Panc1 (cell line): ENCODE results near the gene KCNAB2. TPM values are rescaled to one million over a fixed set of nuclear protein-coding genes. Genes with fewer than 3 reads are reported as not detected.

Source experiments
- ATAC-seq: fragments of 200-7000 bp; cut with Tn5 transposase; 2 replicates; pipeline ENCODE4 v1.9.1; 2020; ENCODE audit warnings: mild to moderate bottlenecking, moderate library complexity
- BruUV-seq: library from RNA; stranded (reverse); fragments of 400-500 nt; replicated peaks from 2 replicates; lab custom pipeline; 2021; lab: Mats Ljungman, UMichigan
- CTCF ChIA-PET: fragments of 300-600 bp; sonication (Branson Sonifier 250); formaldehyde crosslinking; loops from one replicate; lab custom pipeline; 2022; ENCODE audit warnings: antibody characterized with exemption; lab: Charles Lee
- POLR2A ChIA-PET: fragments of 300-600 bp; sonication (Branson Sonifier 250); formaldehyde crosslinking; loops from one replicate; lab custom pipeline; 2022; ENCODE audit warnings: antibody characterized with exemption; lab: Charles Lee
- DNase-seq: peaks from one replicate; pipeline ENCODE4 v3.0.0-alpha.2; 2010; ENCODE audit warnings: low read depth, low spot score
- H3K27ac ChIP-seq: 2 replicates; pipeline ENCODE4 v1.5.1; 2011; ENCODE audit warnings: mild to moderate bottlenecking, low read length, inconsistent platforms
- H3K27me3 ChIP-seq: fragments of 200-500 bp; sonication (Bioruptor generic); 2 replicates; pipeline ENCODE4 v1.6.0; 2014; ENCODE audit warnings: low read length, inconsistent platforms; ENCODE audit not compliant: control insufficient read depth, insufficient read depth
- H3K36me3 ChIP-seq: fragments of 200-500 bp; sonication (Bioruptor generic); 2 replicates; pipeline ENCODE4 v1.5.1; 2014; ENCODE audit warnings: inconsistent platforms, mild to moderate bottlenecking, low read length, moderate library complexity; ENCODE audit not compliant: control insufficient read depth, insufficient read depth
- H3K4me1 ChIP-seq: 2 replicates; pipeline ENCODE4 v1.5.1; 2011; ENCODE audit warnings: inconsistent platforms, mild to moderate bottlenecking, low read length, moderate library complexity; ENCODE audit not compliant: control insufficient read depth, insufficient read depth
- H3K4me3 ChIP-seq, 2 experiments: 2 replicates each; pipeline ENCODE4 v1.5.1; 2011 to 2012; ENCODE audit warnings: low read depth in 2 of 2, low read length in 2 of 2, mild to moderate bottlenecking in 2 of 2, inconsistent platforms in 1 of 2, moderate library complexity in 1 of 2
- H3K9me3 ChIP-seq: fragments of 200-500 bp; sonication (Bioruptor generic); 2 replicates; pipeline ENCODE4 v1.5.1; 2014; ENCODE audit warnings: low read depth, mild to moderate bottlenecking, inconsistent platforms, low read length, moderate library complexity; ENCODE audit not compliant: control insufficient read depth, insufficient read depth
- POLR2AphosphoS5 ChIP-seq: IDR thresholded peaks from 2 replicates; pipeline ENCODE4 v1.6.1; 2012; ENCODE audit warnings: mild to moderate bottlenecking, low read depth, low read length, moderate library complexity
- SIN3A ChIP-seq: IDR thresholded peaks from 2 replicates; pipeline ENCODE4 v1.6.1; 2012; ENCODE audit warnings: low read depth, mild to moderate bottlenecking, low read length, moderate library complexity, borderline replicate concordance; ENCODE audit not compliant: insufficient read depth
- TCF7L2 ChIP-seq: IDR thresholded peaks from 2 replicates; pipeline ENCODE4 v1.6.1; 2011; ENCODE audit warnings: mild to moderate bottlenecking, low read depth, low read length, inconsistent platforms
- in situ Hi-C: cut with HindIII; loops from 2 replicates; pipeline ENCODE4 v1.10.0; 2016; ENCODE audit warnings: low sequenced_read_pairs, low pct_unique_long_range_greater_than_20kb
- intact Hi-C: fragments of 100-400 bp; cut with micrococcal nuclease; formaldehyde crosslinking; loops from one replicate; pipeline ENCODE4 v1.10.0; 2022; ENCODE audit not compliant: unreplicated experiment
- total RNA-seq: library from RNA; stranded (reverse); gene quantifications from one replicate; pipeline ENCODE4 v1.2.1, GENCODE V29; 2021; ENCODE audit not compliant: unreplicated experiment
- TF ChIP-seq, protein P1 (sequence below), 2 experiments: IDR thresholded peaks; 2 replicates each; pipeline ENCODE4 v1.6.1; 2011 to 2012; ENCODE audit warnings: low read depth in 2 of 2, control low read depth in 1 of 2, low read length in 1 of 2, mild to moderate bottlenecking in 1 of 2, moderate library complexity in 1 of 2; ENCODE audit not compliant: insufficient read depth in 1 of 2
- TF ChIP-seq, protein P2 (sequence below): fragments of 450-650 bp; IDR thresholded peaks from 2 replicates; pipeline ENCODE4 v1.5.1; 2017; ENCODE audit warnings: mild to moderate bottlenecking

KCNAB2 gene
- total RNA-seq, 1 experiment from 2014 or later: 27.6 TPM

DNA sequence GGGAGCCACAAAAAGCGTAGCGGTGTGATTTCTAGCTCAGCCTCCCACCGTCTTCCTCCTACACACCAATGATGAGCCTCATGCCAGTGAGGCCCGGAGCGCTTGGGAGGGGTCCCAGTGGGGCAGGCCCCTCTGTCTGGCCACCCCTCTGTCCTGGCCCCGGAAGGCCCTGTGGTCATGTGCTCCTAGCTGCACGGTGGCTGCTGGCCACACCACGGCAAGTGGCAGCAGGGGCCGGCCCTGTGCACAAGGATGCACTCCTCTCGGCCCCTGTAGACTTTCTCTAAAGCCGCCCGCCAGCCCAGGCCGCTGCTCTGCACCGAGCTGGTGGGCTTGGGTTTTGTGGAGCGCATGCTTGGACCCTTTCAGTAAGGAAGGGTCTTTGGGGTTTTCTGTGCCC is 53.6 kb downstream of the KCNAB2 start:
- peaks cover 9% of the 10 kb centered on the region; the same call in 1 of the 2 replicates for H3K4me1 ChIP-seq
- ATAC-seq (no peak), DNase-seq (no peak)
- no peaks in the 10 kb centered on the region for H3K9me3 ChIP-seq
- POLR2A ChIA-PET: interaction anchor here (0.5 kb wide), 1 partner anchor 361 kb away, joined by 10 read pairs; no protein-coding TSS in a partner anchor
- H3K36me3 ChIP-seq: no peaks in the 10 kb centered on the region; the same call in 1 of the 2 replicates
- TF ChIP-seq TCF7L2: no peak
- TF ChIP-seq, protein P1, sequence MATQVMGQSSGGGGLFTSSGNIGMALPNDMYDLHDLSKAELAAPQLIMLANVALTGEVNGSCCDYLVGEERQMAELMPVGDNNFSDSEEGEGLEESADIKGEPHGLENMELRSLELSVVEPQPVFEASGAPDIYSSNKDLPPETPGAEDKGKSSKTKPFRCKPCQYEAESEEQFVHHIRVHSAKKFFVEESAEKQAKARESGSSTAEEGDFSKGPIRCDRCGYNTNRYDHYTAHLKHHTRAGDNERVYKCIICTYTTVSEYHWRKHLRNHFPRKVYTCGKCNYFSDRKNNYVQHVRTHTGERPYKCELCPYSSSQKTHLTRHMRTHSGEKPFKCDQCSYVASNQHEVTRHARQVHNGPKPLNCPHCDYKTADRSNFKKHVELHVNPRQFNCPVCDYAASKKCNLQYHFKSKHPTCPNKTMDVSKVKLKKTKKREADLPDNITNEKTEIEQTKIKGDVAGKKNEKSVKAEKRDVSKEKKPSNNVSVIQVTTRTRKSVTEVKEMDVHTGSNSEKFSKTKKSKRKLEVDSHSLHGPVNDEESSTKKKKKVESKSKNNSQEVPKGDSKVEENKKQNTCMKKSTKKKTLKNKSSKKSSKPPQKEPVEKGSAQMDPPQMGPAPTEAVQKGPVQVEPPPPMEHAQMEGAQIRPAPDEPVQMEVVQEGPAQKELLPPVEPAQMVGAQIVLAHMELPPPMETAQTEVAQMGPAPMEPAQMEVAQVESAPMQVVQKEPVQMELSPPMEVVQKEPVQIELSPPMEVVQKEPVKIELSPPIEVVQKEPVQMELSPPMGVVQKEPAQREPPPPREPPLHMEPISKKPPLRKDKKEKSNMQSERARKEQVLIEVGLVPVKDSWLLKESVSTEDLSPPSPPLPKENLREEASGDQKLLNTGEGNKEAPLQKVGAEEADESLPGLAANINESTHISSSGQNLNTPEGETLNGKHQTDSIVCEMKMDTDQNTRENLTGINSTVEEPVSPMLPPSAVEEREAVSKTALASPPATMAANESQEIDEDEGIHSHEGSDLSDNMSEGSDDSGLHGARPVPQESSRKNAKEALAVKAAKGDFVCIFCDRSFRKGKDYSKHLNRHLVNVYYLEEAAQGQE (IDR thresholded peaks at IDR 0.05; ENCODE audit: insufficient read depth in 1 of 2, low read depth in 2 of 2, low read length in 1 of 2): no peak
- TF ChIP-seq, protein P2, sequence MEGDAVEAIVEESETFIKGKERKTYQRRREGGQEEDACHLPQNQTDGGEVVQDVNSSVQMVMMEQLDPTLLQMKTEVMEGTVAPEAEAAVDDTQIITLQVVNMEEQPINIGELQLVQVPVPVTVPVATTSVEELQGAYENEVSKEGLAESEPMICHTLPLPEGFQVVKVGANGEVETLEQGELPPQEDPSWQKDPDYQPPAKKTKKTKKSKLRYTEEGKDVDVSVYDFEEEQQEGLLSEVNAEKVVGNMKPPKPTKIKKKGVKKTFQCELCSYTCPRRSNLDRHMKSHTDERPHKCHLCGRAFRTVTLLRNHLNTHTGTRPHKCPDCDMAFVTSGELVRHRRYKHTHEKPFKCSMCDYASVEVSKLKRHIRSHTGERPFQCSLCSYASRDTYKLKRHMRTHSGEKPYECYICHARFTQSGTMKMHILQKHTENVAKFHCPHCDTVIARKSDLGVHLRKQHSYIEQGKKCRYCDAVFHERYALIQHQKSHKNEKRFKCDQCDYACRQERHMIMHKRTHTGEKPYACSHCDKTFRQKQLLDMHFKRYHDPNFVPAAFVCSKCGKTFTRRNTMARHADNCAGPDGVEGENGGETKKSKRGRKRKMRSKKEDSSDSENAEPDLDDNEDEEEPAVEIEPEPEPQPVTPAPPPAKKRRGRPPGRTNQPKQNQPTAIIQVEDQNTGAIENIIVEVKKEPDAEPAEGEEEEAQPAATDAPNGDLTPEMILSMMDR: no peak
- no peaks in the 10 kb centered on the region for H3K27me3 ChIP-seq
- intact Hi-C loops (no loop called here), in situ Hi-C loops (no loop called here)
- no peak overlapping the region for H3K27ac ChIP-seq
- BruUV-seq: no TSS peak
- CTCF ChIA-PET: no interaction called here
- H3K4me3 ChIP-seq: no peak overlapping the region

DNA sequence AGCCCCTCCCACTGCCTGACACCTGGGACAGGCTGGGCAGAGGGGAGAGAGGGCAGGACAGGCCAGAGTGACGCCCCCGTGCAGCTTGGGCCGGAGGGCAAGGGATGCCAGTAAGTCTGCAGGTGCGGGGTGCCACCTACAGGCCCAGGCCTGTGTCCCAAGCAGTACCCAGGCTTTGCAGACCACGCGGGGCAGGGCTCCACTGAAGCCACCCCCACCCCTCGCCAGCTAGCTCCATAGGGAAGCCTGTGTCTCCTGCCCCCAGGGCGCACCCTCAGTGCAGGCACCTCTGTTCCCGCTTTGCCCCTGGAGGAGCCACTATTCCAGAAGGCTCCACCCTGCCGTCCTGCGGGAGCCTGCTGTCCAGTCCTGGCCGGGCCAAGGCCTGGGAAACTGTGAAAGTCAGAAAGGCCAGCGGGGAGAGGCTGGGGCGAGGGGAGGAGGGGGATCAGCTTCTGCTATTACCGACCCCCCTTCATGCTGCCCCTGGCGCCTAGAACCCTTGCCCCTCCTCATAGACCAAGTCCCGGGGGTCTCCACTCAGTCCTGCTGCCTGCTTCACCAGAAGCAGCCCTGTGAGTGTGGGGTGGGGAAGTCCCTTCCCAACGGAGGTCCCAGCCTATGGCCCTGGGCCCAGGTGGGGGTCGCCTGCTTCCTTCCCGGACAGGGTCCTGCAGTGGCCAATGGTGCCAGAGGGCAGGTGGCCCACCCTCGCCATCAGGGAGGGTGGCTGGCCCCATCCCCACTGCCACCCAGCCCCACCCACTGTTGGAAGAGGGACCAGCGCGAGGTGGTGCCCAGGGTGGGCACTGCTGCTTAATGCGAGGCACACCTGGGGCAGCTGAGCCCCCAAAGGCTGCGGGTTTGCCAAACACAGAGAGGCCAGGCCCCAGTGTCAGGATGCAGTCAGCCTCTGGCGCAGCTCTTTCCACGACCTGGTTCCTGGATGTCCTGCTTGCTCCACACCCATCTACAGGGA is 54.4 kb downstream of the KCNAB2 start:
- TF ChIP-seq TCF7L2 (no peak), POLR2AphosphoS5 (0 out of 2 replicates have a peak, but pooled peaks have one; percentile 23), SIN3A (no peak)
- TF ChIP-seq, protein P2: no peak; the same call in 1 of the 2 replicates
- TF ChIP-seq, protein P1 (IDR thresholded peaks at IDR 0.05; ENCODE audit: insufficient read depth in 1 of 2, low read depth in 2 of 2, low read length in 1 of 2): no peak; a peak in 1 of 4 replicates
- BruUV-seq: no TSS peak
- ChIA-PET POLR2A (interaction anchor here (0.5 kb wide), 1 partner anchor 360 kb away, joined by 10 read pairs; no protein-coding TSS in a partner anchor), CTCF (interaction anchor here (1.1 kb wide), 1 partner anchor 105 kb away, joined by 4 read pairs; no protein-coding TSS in a partner anchor)
- Histone ChIP-seq H3K27me3 (no peaks in the 10 kb centered on the region), H3K9me3 (no peaks in the 10 kb centered on the region), H3K36me3 (no peaks in the 10 kb centered on the region; the same call in 1 of the 2 replicates), H3K4me1 (peaks cover 9% of the 10 kb centered on the region; the same call in 1 of the 2 replicates), H3K27ac (no peak overlapping the region), H3K4me3 (no peak overlapping the region)
- ATAC-seq (peak; percentile 70), DNase-seq (no peak)
- intact Hi-C loops (no loop called here), in situ Hi-C loops (no loop called here)
